Osteocyte (in vitro differentiated cells): Measurements from ENCODE around the gene SLC28A1. TPM values are rescaled to one million over a fixed set of nuclear protein-coding genes. Genes with fewer than 3 reads are reported as not detected.

Experiments used
- DNase-seq: peaks from one replicate; pipeline ENCODE4 v3.0.0; 2021; ENCODE audit warnings: mixed read lengths; ENCODE audit not compliant: unreplicated experiment; ENCODE audit errors: extremely low spot score
- H3K27ac Mint-ChIP-seq: one replicate; pipeline ENCODE4 v1.8.0; 2021; ENCODE audit warnings: mild to moderate bottlenecking, mixed read lengths; ENCODE audit not compliant: unreplicated experiment
- H3K27me3 Mint-ChIP-seq: one replicate; pipeline ENCODE4 v1.8.0; 2021; ENCODE audit warnings: mixed read lengths; ENCODE audit not compliant: unreplicated experiment
- H3K36me3 Mint-ChIP-seq: one replicate; pipeline ENCODE4 v1.8.0; 2021; ENCODE audit warnings: mixed read lengths; ENCODE audit not compliant: unreplicated experiment
- H3K4me1 Mint-ChIP-seq: one replicate; pipeline ENCODE4 v1.8.0; 2021; ENCODE audit warnings: mixed read lengths; ENCODE audit not compliant: unreplicated experiment
- H3K4me3 Mint-ChIP-seq: one replicate; pipeline ENCODE4 v1.8.0; 2021; ENCODE audit warnings: mild to moderate bottlenecking, moderate library complexity, mixed read lengths; ENCODE audit not compliant: unreplicated experiment
- H3K9me3 Mint-ChIP-seq: one replicate; pipeline ENCODE4 v1.8.0; 2021; ENCODE audit warnings: mixed read lengths; ENCODE audit not compliant: unreplicated experiment
- CTCF ChIP-seq: fragments of 200-600 bp; sonication (generic); IDR thresholded peaks from 2 replicates; pipeline ENCODE4 v1.5.0; 2021; ENCODE audit warnings: antibody characterized with exemption, mild to moderate bottlenecking, moderate library complexity
- total RNA-seq: library from RNA; stranded (reverse); gene quantifications from 2 replicates; pipeline ENCODE4 v1.2.1, GENCODE V29; 2021

SLC28A1 gene
- total RNA-seq, 1 donor from 2014 or later, result not detected

GRCh38 chr15:84878504-84878903, 6.0 kb upstream of the SLC28A1 start:
- Mint-ChIP-seq H3K4me1 (no peaks in the 10 kb centered on the region), H3K4me3 (no peak overlapping the region), H3K36me3 (no peaks in the 10 kb centered on the region), H3K27ac (no peak overlapping the region), H3K9me3 (no peaks in the 10 kb centered on the region), H3K27me3 (peaks cover 3% of the 10 kb centered on the region)
- TF ChIP-seq CTCF, result peak; percentile 66
- no peak for DNase-seq

GRCh38 chr15:84879088-84879780, 5.2 kb upstream of the SLC28A1 start:
- no peaks in the 10 kb centered on the region for H3K4me1 Mint-ChIP-seq
- H3K27me3 Mint-ChIP-seq, result peaks cover 3% of the 10 kb centered on the region
- no peak for DNase-seq
- no peak overlapping the region for H3K4me3 Mint-ChIP-seq
- H3K9me3 Mint-ChIP-seq, result no peaks in the 10 kb centered on the region
- H3K27ac Mint-ChIP-seq, result no peak overlapping the region
- no peaks in the 10 kb centered on the region for H3K36me3 Mint-ChIP-seq
- no peak for TF ChIP-seq CTCF

DNA sequence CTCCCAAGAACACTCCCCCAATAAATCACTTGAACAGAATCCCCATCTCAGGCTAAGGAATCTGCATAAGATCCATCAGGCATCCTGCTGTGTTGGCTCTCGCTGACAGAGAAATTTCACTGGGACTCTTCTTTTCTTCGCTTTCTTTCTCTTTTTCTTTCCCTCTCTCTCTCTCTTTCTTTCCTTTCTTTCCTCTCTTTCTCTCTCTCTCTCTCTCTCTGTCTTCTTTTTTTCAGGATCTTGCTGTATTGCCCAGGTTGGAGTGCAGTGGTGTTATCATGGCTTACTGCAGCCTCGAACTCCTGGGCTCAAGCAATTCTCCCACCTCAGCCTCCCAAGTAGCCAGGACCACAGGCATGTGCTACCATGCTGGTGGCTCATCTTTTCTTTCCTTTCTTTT, 4.5 kb upstream of the SLC28A1 start:
- Mint-ChIP-seq H3K27me3 (peaks cover 6% of the 10 kb centered on the region), H3K9me3 (no peaks in the 10 kb centered on the region), H3K27ac (no peak overlapping the region), H3K4me1 (no peaks in the 10 kb centered on the region), H3K4me3 (no peak overlapping the region), H3K36me3 (no peaks in the 10 kb centered on the region)
- no peak for DNase-seq
- TF ChIP-seq CTCF, result no peak

DNA sequence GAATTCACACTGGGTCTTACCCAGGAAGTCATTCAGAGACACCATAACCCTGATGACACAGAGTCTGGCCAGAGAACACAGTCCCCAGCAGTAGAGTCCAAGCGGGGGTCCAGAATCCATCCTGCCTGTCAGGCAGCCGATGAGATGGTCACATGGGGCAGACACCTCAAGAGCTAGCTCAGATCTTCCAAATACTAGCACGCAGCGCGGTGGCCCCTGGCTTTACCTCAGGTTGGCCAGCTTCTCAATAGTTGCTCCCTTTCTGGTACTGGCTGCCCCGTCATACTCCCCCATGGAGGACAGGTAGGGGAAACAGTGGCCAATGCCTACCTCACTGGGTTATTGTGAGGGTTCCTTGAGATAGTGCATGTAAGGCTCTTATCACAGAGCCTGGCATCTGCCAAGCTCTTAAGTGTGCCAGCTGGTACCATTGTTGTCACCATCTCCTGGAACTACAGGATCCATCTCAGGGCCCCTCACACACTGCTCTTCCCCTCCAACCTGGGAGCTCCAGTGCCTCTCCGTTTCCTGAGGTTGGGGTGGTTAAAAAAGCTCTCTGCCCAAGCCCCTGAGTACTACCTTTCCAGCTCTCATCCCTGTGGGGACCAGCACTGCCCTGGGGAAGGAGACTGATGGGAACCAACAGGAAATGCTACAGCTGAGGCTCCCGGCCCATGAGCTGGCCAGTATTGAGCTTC, 3.5 kb upstream of the SLC28A1 start:
- Mint-ChIP-seq H3K27ac (no peak overlapping the region), H3K36me3 (no peaks in the 10 kb centered on the region), H3K27me3 (peaks cover 6% of the 10 kb centered on the region), H3K4me1 (no peaks in the 10 kb centered on the region), H3K4me3 (no peak overlapping the region), H3K9me3 (no peaks in the 10 kb centered on the region)
- DNase-seq, result no peak
- TF ChIP-seq CTCF, result no peak

DNA sequence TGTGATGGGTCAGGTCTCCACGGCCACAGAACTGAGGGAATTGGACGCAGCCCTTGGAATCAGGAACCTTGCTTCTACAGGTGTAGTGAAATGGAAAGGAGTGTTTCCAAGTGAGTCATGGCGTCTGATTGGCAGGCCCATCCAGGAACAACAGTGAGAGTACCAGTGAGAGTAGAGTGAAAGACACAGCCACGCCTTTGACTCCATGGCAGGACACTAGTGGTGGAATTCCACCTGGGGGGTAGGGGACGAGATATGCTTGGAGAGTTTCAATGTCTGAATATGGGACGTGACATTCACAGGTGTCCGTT, 3.0 kb upstream of the SLC28A1 start:
- TF ChIP-seq CTCF, result no peak
- Mint-ChIP-seq H3K36me3 (no peaks in the 10 kb centered on the region), H3K4me3 (no peak overlapping the region), H3K27ac (no peak overlapping the region), H3K4me1 (no peaks in the 10 kb centered on the region), H3K27me3 (peaks cover 8% of the 10 kb centered on the region), H3K9me3 (no peaks in the 10 kb centered on the region)
- DNase-seq, result no peak
